ENCODE data around the gene TRIP13.

- no peak for TF ChIP-seq CTCF (conservative IDR thresholded peaks at IDR 0.05; ENCODE audit: low read depth, low read length)
- TF ChIP-seq EZH2 (IDR thresholded peaks at IDR 0.05; ENCODE audit: low read length, unreplicated experiment): no peak
- no peak for TF ChIP-seq EZH2phosphoT487 (IDR thresholded peaks at IDR 0.05; ENCODE audit: borderline replicate concordance, low read length)
Observed at GRCh38 chr5:935510-936084, 42.9 kb downstream of the TRIP13 start.

Measured in PC-3 (cell line).